B cell (primary cell): ENCODE results near the gene TTLL5. TPM values are rescaled to one million over a fixed set of nuclear protein-coding genes. Genes with fewer than 3 reads are reported as not detected.

Experiments
- ATAC-seq: fragments of 200-7000 bp; cut with Tn5 transposase; one replicate; pipeline ENCODE4 v1.10.0; 2021; ENCODE audit warnings: low read depth, mild to moderate bottlenecking, moderate number of reproducible peaks, moderate library complexity
- CTCF ChIA-PET: fragments of 350-600 bp; sonication (Branson Sonifier 250); formaldehyde crosslinking; loops from one replicate; lab custom pipeline; 2021; ENCODE audit warnings: antibody characterized with exemption, inconsistent platforms; lab: Charles Lee
- POLR2A ChIA-PET: fragments of 350-600 bp; sonication (Branson Sonifier 250); formaldehyde crosslinking; loops from one replicate; lab custom pipeline; 2021; ENCODE audit warnings: antibody characterized with exemption; lab: Charles Lee
- DNase-seq: peaks from one replicate; pipeline ENCODE4 v3.0.0; 2013
- H2AFZ ChIP-seq: 2 replicates; pipeline ENCODE4 v1.6.1; 2012; ENCODE audit warnings: mild to moderate bottlenecking, low read depth, low read length; ENCODE audit not compliant: insufficient read depth, poor library complexity, severe bottlenecking
- H3K27ac ChIP-seq, 2 donors: 1 replicate in 1 of 2; 2 replicates in 1 of 2; pipeline ENCODE4 v1.5.1; 2012 to 2013; ENCODE audit warnings: low read length in 2 of 2, mild to moderate bottlenecking in 2 of 2, moderate library complexity in 1 of 2
- H3K27me3 ChIP-seq, 4 experiments: fragments of 200-600 bp in 1 of 4; sonication (generic) in 1 of 4; replicated peaks in 1 of 4; 1 replicate in 2 of 4; 2 replicates in 2 of 4; pipeline versions ENCODE4 v1.6.1 to v1.7.0; 2013 to 2016; ENCODE audit warnings: low read length in 3 of 4, mild to moderate bottlenecking in 2 of 4, mixed read lengths in 1 of 4, moderate library complexity in 1 of 4; ENCODE audit not compliant: insufficient read depth in 4 of 4, control insufficient read depth in 3 of 4; ENCODE audit errors: control extremely low read depth in 1 of 4
- H3K36me3 ChIP-seq, 2 experiments: replicated peaks in 1 of 2; 1 replicate in 1 of 2; 2 replicates in 1 of 2; pipeline versions ENCODE4 v1.6.1 to v1.7.1; 2013; ENCODE audit warnings: low read length in 1 of 2; ENCODE audit not compliant: insufficient read depth in 2 of 2, control insufficient read depth in 1 of 2; ENCODE audit errors: control extremely low read depth in 1 of 2, extremely low read depth in 1 of 2
- H3K4me1 ChIP-seq, 2 donors: fragments of 200-600 bp in 1 of 2; sonication (generic) in 1 of 2; 1 replicate in 1 of 2; 2 replicates in 1 of 2; pipeline versions ENCODE4 v1.5.1 to v1.6.1; 2013 to 2017; ENCODE audit warnings: low read length in 2 of 2; ENCODE audit not compliant: control insufficient read depth in 2 of 2, insufficient read depth in 2 of 2
- H3K4me2 ChIP-seq: replicated peaks from 2 replicates; pipeline ENCODE3; 2012; ENCODE audit warnings: mild to moderate bottlenecking, low read depth, low read length; ENCODE audit not compliant: poor library complexity, severe bottlenecking
- H3K4me3 ChIP-seq, 5 experiments: fragments of 200-600 bp in 1 of 5; sonication (generic) in 1 of 5; 1 replicate in 3 of 5; 2 replicates in 2 of 5; pipeline versions ENCODE4 v1.5.1 to v1.7.0; 2011 to 2016; ENCODE audit warnings: low read length in 4 of 5, mild to moderate bottlenecking in 4 of 5, low read depth in 2 of 5, control low read depth in 1 of 5, moderate library complexity in 1 of 5; ENCODE audit not compliant: insufficient read depth in 1 of 5; ENCODE audit errors: control extremely low read depth in 1 of 5, extremely low read depth in 1 of 5
- H3K79me2 ChIP-seq: fragments of 200-600 bp; sonication (generic); one replicate; pipeline ENCODE4 v1.6.0; 2016; ENCODE audit warnings: low read length; ENCODE audit not compliant: control insufficient read depth, insufficient read depth
- H3K9ac ChIP-seq: fragments of 200-600 bp; sonication (generic); 2 replicates; pipeline ENCODE4 v1.6.1; 2017; ENCODE audit warnings: mild to moderate bottlenecking, low read length, moderate library complexity
- H3K9me3 ChIP-seq, 3 donors: one replicate each; pipeline versions ENCODE4 v1.6.1 to v1.7.1; 2013; ENCODE audit warnings: low read length in 2 of 3; ENCODE audit not compliant: control insufficient read depth in 2 of 3, insufficient read depth in 1 of 3; ENCODE audit errors: control extremely low read depth in 1 of 3
- H4K20me1 ChIP-seq: 2 replicates; pipeline ENCODE4 v1.6.0; 2012; ENCODE audit warnings: mild to moderate bottlenecking, low read length; ENCODE audit not compliant: insufficient read depth, control insufficient read depth, poor library complexity, severe bottlenecking
- H3K27ac Mint-ChIP-seq: one replicate; pipeline ENCODE4 v1.8.0; 2021; ENCODE audit warnings: mixed read lengths
- H3K27me3 Mint-ChIP-seq: one replicate; pipeline ENCODE4 v1.8.0; 2021; ENCODE audit warnings: mixed read lengths
- H3K4me1 Mint-ChIP-seq: one replicate; pipeline ENCODE4 v1.8.0; 2021; ENCODE audit warnings: mixed read lengths
- H3K4me3 Mint-ChIP-seq: one replicate; pipeline ENCODE4 v1.8.0; 2021; ENCODE audit warnings: mixed read lengths
- H3K9me3 Mint-ChIP-seq: one replicate; pipeline ENCODE4 v1.8.0; 2022; ENCODE audit warnings: mixed read lengths; ENCODE audit not compliant: insufficient read depth
- EZH2 ChIP-seq: IDR thresholded peaks from 2 replicates; pipeline ENCODE4 v1.6.1; 2012; ENCODE audit warnings: borderline replicate concordance, low read depth, mild to moderate bottlenecking, moderate library complexity, low read length; ENCODE audit not compliant: insufficient read depth, poor library complexity, severe bottlenecking
- WGBS: methylation state at CpG from one replicate; pipeline ENCODE4 v1.1.5; 2013; ENCODE audit warnings: missing lambda C conversion rate; ENCODE audit not compliant: insufficient coverage; 5-methylcytosine and 5-hydroxymethylcytosine counted together
- intact Hi-C: fragments of 100-400 bp; cut with micrococcal nuclease; formaldehyde crosslinking; loops from one replicate; pipeline ENCODE4 v1.10.0; 2022
- polyA plus RNA-seq: library from polyadenylated mRNA; depleted of rRNA; stranded (reverse); fragments of >200 nt; gene quantifications from 2 replicates; pipeline ENCODE4 v1.2.3, GENCODE V29; 2012
- total RNA-seq, 2 donors: library from RNA; stranded (reverse); fragments of 120-200 nt in 1 of 2; gene quantifications; 1 replicate in 1 of 2; 2 replicates in 1 of 2; pipeline versions ENCODE4 v1.2.3 to v1.2.4, GENCODE V29; 2013 to 2022
- TF ChIP-seq, protein P1 (sequence below): fragments of 200-600 bp; IDR thresholded peaks from one replicate; pipeline ENCODE4 v1.8.0; 2022; ENCODE audit warnings: antibody characterized with exemption, mild to moderate bottlenecking

Gene TTLL5
- total and polyA plus RNA-seq, 2 donors (not counting 1 experiment from before 2014, with no cell fraction given), result 10.9 to 50.9 TPM

DNA sequence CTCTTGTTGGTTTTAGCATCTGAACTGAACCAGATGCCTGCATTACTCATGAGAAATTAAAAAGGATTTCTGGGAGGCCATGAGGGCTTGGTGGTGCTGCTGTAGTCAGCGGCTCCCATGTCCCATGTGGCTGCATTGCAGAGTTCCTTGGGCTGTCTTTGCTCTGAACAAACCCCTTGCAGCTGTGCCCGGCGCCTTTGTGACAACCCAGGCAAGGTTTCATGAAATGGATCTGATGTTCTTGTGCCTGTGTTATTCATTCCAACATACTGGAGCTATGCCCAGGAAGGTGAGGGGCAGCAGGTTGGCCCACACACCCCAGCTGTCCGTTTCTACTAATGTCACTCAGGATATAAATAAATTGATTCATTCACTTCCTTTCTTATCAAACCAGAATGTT is 280.0 kb downstream of the TTLL5 start:
- no peaks in the 10 kb centered on the region for H3K4me1 ChIP-seq
- H3K79me2 ChIP-seq, result no peaks in the 10 kb centered on the region
- CTCF ChIA-PET, result interaction anchor here (1.0 kb wide), 2 partner anchors 24 to 38 kb away, joined by 3 read pairs; no protein-coding TSS in a partner anchor
- TF ChIP-seq, protein P1, sequence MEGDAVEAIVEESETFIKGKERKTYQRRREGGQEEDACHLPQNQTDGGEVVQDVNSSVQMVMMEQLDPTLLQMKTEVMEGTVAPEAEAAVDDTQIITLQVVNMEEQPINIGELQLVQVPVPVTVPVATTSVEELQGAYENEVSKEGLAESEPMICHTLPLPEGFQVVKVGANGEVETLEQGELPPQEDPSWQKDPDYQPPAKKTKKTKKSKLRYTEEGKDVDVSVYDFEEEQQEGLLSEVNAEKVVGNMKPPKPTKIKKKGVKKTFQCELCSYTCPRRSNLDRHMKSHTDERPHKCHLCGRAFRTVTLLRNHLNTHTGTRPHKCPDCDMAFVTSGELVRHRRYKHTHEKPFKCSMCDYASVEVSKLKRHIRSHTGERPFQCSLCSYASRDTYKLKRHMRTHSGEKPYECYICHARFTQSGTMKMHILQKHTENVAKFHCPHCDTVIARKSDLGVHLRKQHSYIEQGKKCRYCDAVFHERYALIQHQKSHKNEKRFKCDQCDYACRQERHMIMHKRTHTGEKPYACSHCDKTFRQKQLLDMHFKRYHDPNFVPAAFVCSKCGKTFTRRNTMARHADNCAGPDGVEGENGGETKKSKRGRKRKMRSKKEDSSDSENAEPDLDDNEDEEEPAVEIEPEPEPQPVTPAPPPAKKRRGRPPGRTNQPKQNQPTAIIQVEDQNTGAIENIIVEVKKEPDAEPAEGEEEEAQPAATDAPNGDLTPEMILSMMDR, result no peak
- no peak for TF ChIP-seq EZH2
- POLR2A ChIA-PET, result no interaction called here
- no peaks in the 10 kb centered on the region for H3K36me3 ChIP-seq
- Mint-ChIP-seq H3K27ac (no peak overlapping the region), H3K4me1 (no peaks in the 10 kb centered on the region), H3K9me3 (no peaks in the 10 kb centered on the region), H3K27me3 (no peaks in the 10 kb centered on the region), H3K4me3 (no peak overlapping the region)
- no peaks in the 10 kb centered on the region for H4K20me1 ChIP-seq
- H3K27ac ChIP-seq, result no peak overlapping the region
- ATAC-seq (no peak), DNase-seq (no peak)
- no peak overlapping the region for H3K4me3 ChIP-seq
- no peak overlapping the region for H2AFZ ChIP-seq
- WGBS, result 100% methylated on average over 1 of the region's 4 CpGs
- H3K9ac ChIP-seq, result no peak overlapping the region
- H3K4me2 ChIP-seq, result no peak overlapping the region
- no peaks in the 10 kb centered on the region for H3K27me3 ChIP-seq
- intact Hi-C loops, result no loop called here
- H3K9me3 ChIP-seq, result no peaks in the 10 kb centered on the region

DNA sequence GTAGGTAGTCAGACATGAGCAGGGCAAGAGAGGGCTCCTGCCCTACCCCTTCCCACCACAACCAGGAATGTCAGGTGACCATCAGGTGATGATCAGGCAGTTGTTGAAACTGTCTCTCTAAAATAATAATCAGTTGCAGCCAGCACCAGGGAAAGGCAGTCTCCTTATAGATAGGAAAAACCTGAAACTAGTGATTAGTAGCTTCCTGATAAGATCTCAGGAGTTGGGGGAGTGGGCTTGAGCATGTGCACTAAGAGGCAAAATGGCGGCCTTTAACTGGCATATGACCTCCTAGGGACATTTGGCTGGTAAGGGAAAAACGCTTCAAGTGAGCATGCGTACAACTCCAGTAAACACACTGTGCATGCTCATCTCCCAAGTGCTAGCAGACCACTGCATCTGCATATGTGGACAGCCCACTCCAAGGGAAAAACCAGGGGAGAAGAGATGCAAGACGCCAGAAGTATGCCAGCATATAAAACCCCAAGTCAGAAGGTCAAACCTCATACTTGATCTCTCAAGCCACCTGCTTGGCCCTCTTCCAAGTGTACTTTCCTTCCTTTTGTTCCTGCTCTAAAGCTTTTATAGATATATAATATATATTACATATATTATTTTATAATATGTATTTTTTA is 283.7 kb downstream of the TTLL5 start:
- no peak for DNase-seq
- no peak overlapping the region for H3K4me2 ChIP-seq
- intact Hi-C loops, result no loop called here
- no peaks in the 10 kb centered on the region for H3K4me1 ChIP-seq
- H3K27ac ChIP-seq, result no peak overlapping the region
- no peaks in the 10 kb centered on the region for H3K36me3 ChIP-seq
- Mint-ChIP-seq H3K4me3 (no peak overlapping the region), H3K9me3 (no peaks in the 10 kb centered on the region), H3K27me3 (no peaks in the 10 kb centered on the region), H3K27ac (no peak overlapping the region), H3K4me1 (no peaks in the 10 kb centered on the region)
- H3K9me3 ChIP-seq, result no peaks in the 10 kb centered on the region
- no peak overlapping the region for H2AFZ ChIP-seq
- no peak overlapping the region for H3K9ac ChIP-seq
- H3K4me3 ChIP-seq, result no peak overlapping the region
- H3K27me3 ChIP-seq, result no peaks in the 10 kb centered on the region
- ChIA-PET CTCF (no interaction called here), POLR2A (no interaction called here)
- WGBS, result 100% methylated on average over 1 of the region's 4 CpGs
- no peak for TF ChIP-seq EZH2
- TF ChIP-seq, protein P1, result no peak
- H3K79me2 ChIP-seq, result no peaks in the 10 kb centered on the region
- no peak for ATAC-seq
- no peaks in the 10 kb centered on the region for H4K20me1 ChIP-seq
